Stimulated activated CD8-positive, alpha-beta memory T cell treated with anti-CD3 and anti-CD28 coated beads, Interleukin-4, amount 100 ng/mL, for 4 hours (primary cell): ENCODE results near the gene RNF103.
A peak's percentile ranks its signal among the peaks of the same experiment; 100 is the strongest.

Experiments
- DNase-seq, 2 donors: peaks; one replicate each; pipeline ENCODE4 v3.0.0-alpha.2; 2020; ENCODE audit warnings: low read depth in 2 of 2, low spot score in 1 of 2

RNF103 gene

DNA sequence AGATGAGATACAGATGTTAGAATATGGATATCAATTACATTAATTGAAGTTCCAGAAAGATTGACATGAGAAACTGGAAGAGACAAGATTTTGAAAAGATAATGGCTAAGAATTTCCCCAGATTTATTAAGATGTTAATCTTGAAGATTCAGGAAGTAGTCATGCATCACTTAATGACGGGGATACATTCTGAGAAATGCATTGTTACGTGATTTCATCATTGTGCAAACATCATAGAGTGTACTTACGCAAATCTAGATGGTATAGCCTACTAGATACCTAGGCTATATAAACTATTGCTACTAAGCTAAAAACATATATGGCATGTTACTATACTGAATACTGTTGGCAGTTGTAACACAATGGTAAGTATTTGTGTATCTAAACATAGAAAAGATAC lies 53.6 kb downstream of the RNF103 start:
- DNase-seq: no peak

DNA sequence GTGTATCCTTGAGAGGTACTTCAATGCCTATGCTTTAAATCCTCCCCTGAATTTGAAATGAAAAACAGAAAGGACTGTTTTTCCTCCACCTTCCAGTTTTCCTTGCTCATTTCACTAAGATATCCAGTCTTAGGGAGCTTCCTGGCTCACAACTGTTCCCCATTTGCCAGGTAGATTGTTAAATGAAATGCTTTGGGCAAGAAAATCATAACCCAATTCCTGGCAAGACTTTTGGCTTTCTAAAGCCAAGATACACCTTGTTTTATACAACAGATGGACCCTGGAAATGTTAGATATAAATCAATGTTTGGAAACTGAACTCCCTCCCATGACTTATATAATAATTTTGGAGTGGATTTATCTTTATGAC lies 56.9 kb downstream of the RNF103 start:
- no peak for DNase-seq

DNA sequence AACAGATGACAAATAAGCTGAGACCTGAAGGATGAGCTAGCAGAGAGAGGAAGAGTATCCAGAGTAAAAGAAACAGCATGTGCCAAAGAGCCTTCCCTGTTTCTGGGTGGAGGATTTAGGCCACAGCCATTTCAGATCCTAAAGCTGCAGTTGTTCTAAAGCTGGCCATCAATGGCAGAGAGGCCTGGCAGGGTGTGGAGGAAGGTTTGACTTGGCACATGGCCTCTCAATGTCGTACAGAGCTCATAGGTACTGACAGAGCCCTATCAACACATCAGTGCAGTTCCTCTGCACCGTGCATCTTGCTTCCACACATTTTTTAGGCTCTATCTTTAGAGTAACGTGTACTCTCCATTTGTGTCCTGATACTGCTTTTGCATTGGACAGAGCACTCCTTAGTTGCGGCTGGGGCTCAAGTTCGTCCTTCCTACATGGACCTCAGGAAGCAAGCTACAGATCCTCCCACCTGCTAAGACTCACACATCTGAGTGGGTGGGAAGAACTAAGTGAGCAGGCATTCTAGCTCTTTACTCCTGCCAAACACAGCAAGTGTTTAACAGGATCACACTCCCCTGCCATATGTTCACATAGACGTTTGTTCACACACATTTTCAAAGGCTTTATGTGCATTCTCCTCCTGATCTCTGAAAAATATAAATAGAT lies 57.4 kb downstream of the RNF103 start:
- DNase-seq: no peak

DNA sequence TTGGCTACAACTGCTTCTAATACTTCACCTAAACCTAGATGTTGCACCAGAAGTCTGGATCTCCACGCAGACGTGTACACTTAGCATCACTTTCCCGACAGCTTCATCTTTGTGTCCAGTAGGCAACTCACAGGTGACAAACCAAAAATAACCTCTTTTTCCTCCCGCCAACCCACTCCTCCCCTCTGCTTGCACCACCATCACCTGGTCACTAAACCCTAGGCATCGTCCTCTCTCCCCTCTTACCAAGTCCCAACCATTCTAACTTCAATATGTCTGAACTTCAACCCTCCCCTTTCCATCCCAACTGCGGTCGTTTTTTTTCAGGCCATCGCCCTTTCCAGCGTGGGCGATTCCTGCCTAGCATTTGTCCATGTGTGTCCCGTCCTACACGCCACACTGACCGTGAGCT lies 60.0 kb downstream of the RNF103 start:
- no peak for DNase-seq

DNA sequence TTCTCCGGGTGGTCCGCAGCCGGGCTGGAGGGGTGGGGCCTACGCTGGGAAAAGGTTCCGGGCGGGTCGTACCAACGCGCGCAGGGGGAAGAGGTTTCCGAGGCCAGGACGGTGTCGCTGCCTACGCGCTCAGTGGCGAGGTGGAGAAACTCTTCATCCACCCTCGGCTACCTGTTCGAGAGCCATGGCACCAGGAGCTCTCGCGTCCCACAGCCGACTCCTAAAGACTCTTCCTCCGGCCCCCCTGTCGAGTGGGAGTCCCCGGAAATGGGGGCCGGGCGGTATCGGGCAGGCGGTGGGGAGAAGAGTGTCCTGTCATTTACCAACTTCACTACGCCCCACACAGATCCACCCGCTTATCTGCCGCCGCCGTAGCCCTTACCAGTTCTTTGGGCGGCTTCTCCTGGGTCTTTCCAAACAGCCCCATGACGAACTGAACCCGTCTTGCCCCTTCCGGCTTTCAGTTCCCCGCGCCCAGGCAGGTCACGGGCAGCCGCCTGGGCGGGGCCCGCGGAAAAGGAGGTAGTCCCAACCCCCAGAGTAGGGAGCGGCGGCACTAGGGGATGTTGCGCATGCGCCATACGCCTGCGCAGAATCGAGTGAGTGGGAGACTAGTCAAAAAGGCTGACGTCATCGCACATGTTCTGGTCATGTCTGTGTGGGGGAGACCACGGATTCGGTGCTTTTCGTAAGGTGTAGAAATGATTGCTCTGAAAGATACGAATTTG lies 60.6 kb downstream of the RNF103 start, which contains the start of gene CHMP3:
Gene CHMP3 (minus strand): TSS at position 522 of the 728 bp plus-strand sequence. CDS start 95 bp downstream, at position 427.
- peak; percentile 88 to 96 for DNase-seq

DNA sequence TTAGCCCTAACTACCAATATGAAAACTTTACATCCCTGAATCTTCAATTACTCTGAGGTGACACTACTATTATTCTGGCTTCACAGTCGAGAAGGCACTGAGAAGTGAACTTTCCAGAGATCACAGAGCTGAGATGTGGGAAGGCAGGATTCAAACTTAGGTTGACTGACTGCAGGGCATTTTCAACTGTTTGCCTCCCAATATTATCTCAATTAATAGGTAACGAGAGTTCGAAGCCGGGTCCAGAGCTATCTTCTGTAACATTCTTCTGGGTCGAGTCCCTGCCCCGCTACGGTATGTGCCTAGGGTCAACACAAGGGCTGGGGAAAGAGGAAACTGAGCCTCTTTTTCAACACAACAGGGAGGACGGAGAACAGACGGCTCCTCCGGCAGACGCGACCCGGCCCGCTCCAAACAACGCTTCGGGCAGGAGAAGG lies 61.2 kb downstream of the RNF103 start:
- DNase-seq: no peak

DNA sequence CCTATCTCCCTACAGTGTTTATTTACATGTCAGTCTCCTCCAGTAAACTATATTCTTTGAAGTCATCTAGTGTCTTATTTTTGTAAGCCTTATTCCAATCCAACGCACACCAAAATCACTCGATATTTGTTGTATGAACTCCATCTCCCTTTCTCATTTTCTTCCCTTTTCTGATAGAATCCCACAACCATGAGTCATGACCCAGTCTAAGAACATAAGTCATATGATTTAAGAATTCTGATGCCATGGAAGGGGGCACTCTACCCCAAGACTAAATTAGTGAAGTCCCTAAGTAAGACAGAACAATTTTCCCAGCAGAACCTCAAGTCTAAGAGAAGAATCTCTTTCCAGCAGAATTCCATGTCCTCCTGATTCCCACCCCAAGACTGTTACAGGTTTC lies 65.8 kb downstream of the RNF103 start:
- no peak for DNase-seq

DNA sequence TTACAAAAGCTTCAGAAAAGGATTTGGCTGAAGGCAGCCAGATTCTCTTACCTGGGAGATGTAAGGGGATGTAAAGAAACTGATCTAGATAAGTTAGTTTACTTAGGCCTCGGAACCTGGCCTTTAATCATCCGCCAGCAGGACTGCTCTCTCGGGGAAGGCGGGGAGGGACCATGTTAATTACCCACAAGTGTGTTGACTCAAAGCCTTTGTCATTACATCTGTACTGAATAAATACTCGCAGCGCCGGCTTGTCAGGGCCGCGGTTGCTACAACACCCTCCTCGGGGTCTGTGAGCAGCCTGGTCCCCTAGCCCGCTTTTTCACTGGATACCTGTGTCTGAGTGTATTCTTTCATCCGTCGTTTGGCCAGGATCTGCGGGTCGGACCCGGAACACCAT lies 67.2 kb downstream of the RNF103 start:
- no peak for DNase-seq
